AG04450 (cell line): ENCODE results near the gene CHRNA10. TPM values are rescaled to one million over a fixed set of nuclear protein-coding genes. Genes with fewer than 3 reads are reported as not detected.

Source experiments
- CTCF ChIA-PET: fragments of 300-600, 350-600 bp; formaldehyde crosslinking; extraction: SDS; loops from one replicate; lab custom pipeline; 2022; ENCODE audit warnings: antibody characterized with exemption, inconsistent platforms; lab: Charles Lee
- POLR2A ChIA-PET: fragments of 350-600 bp; formaldehyde crosslinking; extraction: SDS; loops from one replicate; lab custom pipeline; 2021; ENCODE audit warnings: antibody characterized with exemption, inconsistent platforms; lab: Yijun Ruan, JAX
- DNase-seq: peaks from one replicate; pipeline ENCODE4 v3.0.0-alpha.2; 2011; ENCODE audit warnings: low read depth, low spot score
- H3K27ac ChIP-seq: one replicate; pipeline ENCODE4 v1.5.1; 2012; ENCODE audit warnings: low read depth, low read length, control low read depth
- H3K27me3 ChIP-seq: one replicate; pipeline ENCODE4 v1.6.0; 2012; ENCODE audit warnings: low read length; ENCODE audit not compliant: control insufficient read depth, insufficient read depth
- H3K4me3 ChIP-seq: 2 replicates; pipeline ENCODE4 v1.5.1; 2011; ENCODE audit warnings: mild to moderate bottlenecking, low read depth, low read length, control low read depth
- H3K9me3 ChIP-seq: 2 replicates; pipeline ENCODE4 v1.5.1; 2012; ENCODE audit warnings: low read length; ENCODE audit not compliant: control insufficient read depth, insufficient read depth
- polyA plus RNA-seq: library from polyadenylated mRNA; depleted of rRNA; stranded (reverse); fragments of >200 nt; gene quantifications from 2 replicates; pipeline ENCODE4 v1.2.3, GENCODE V29; 2011; rRNA removed
- small RNA-seq: library from RNA; depleted of rRNA; stranded (forward); fragments of <200 nt; gene quantifications from one replicate; pipeline ENCODE3, GENCODE V24; 2012; ENCODE audit warnings: low read depth; ENCODE audit not compliant: insufficient read length
- TF ChIP-seq, protein P1 (sequence below): IDR thresholded peaks from 2 replicates; pipeline ENCODE4 v1.5.1; 2011; ENCODE audit warnings: low read depth, low read length, control low read depth, inconsistent platforms

Gene CHRNA10
- polyA plus RNA-seq, 1 experiment: 0.25 TPM

- DNase-seq: no peak
- POLR2A ChIA-PET: no interaction called here
- H3K27me3 ChIP-seq: no peaks in the 10 kb centered on the region
- CTCF ChIA-PET: no interaction called here
- TF ChIP-seq, protein P1, sequence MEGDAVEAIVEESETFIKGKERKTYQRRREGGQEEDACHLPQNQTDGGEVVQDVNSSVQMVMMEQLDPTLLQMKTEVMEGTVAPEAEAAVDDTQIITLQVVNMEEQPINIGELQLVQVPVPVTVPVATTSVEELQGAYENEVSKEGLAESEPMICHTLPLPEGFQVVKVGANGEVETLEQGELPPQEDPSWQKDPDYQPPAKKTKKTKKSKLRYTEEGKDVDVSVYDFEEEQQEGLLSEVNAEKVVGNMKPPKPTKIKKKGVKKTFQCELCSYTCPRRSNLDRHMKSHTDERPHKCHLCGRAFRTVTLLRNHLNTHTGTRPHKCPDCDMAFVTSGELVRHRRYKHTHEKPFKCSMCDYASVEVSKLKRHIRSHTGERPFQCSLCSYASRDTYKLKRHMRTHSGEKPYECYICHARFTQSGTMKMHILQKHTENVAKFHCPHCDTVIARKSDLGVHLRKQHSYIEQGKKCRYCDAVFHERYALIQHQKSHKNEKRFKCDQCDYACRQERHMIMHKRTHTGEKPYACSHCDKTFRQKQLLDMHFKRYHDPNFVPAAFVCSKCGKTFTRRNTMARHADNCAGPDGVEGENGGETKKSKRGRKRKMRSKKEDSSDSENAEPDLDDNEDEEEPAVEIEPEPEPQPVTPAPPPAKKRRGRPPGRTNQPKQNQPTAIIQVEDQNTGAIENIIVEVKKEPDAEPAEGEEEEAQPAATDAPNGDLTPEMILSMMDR: no peak
- H3K27ac ChIP-seq: no peak overlapping the region
- no peak overlapping the region for H3K4me3 ChIP-seq
- H3K9me3 ChIP-seq: peaks cover 8% of the 10 kb centered on the region; the same call in 1 of the 2 replicates
Observed at GRCh38 chr11:3615998-3616397, 55.2 kb downstream of the CHRNA10 start.

Small RNA genes within 50 kb of the gene (small RNA-seq; reads per million reads assigned to genes)
- not detected for gene RF00019
- not detected for gene RNU6-1143P

Other genes starting within 250 kb of the CHRNA10 start
- 0.22 and 0.35 TPM in 2 replicates for gene ART5, start 29.4 kb downstream of the CHRNA10 start, polyA plus RNA-seq
- gene ART1, start 26.3 kb downstream of the CHRNA10 start, polyA plus RNA-seq: not detected in 2 replicates
- 90.7 and 101 TPM in 2 replicates for gene NUP98, start 126.2 kb upstream of the CHRNA10 start, polyA plus RNA-seq
- gene PGAP2, start 137.2 kb upstream of the CHRNA10 start, polyA plus RNA-seq: 20.8 and 26.3 TPM in 2 replicates
- gene RHOG, start 169.6 kb upstream of the CHRNA10 start, polyA plus RNA-seq: 40.3 and 64.6 TPM in 2 replicates
- 19.7 and 23.4 TPM in 2 replicates for gene STIM1, start 184.3 kb upstream of the CHRNA10 start, polyA plus RNA-seq